HepG2 (cell line): ENCODE measurements around the gene CDH23.

ENCODE experiments used
- CEBPB ChIP-seq: IDR thresholded peaks from 2 replicates; pipeline ENCODE4 v1.6.1; 2011; ENCODE audit warnings: low read depth, low read length, improper control_type of control experiment, borderline replicate concordance
- CTCF ChIP-seq: sonication (generic); formaldehyde crosslinking; IDR thresholded peaks from 2 replicates; pipeline ENCODE4 v1.5.0; 2020; ENCODE audit warnings: mild to moderate bottlenecking, missing genetic modification reagents, moderate library complexity
- GABPA ChIP-seq, 2 experiments: IDR thresholded peaks; 2 replicates each; pipeline ENCODE4 v1.6.1; 2011 to 2016; ENCODE audit warnings: low read depth in 2 of 2, low read length in 1 of 2, missing biosample characterization in 1 of 2, missing genetic modification characterization in 1 of 2
- MAX ChIP-seq: IDR thresholded peaks from 2 replicates; pipeline ENCODE4 v1.6.1; 2012; ENCODE audit warnings: inconsistent platforms
- NR2C2 ChIP-seq: sonication (generic); formaldehyde crosslinking; IDR thresholded peaks from 2 replicates; pipeline ENCODE4 v1.4.0; 2020; ENCODE audit warnings: missing genetic modification reagents, mild to moderate bottlenecking, moderate library complexity, borderline replicate concordance
- POLR2AphosphoS2 ChIP-seq: IDR thresholded peaks from 2 replicates; pipeline ENCODE4 v1.6.1; 2011; ENCODE audit warnings: low read depth, low read length, improper control_type of control experiment
- SAFB2 ChIP-seq: sonication (generic); formaldehyde crosslinking; IDR thresholded peaks from 2 replicates; pipeline ENCODE4 v1.5.1; 2020; ENCODE audit warnings: missing genetic modification reagents, low read depth, mild to moderate bottlenecking, borderline replicate concordance
- SIN3A ChIP-seq: IDR thresholded peaks from 2 replicates; pipeline ENCODE4 v1.6.1; 2011; ENCODE audit warnings: low read depth, mild to moderate bottlenecking, control low read depth, low read length, borderline replicate concordance
- TAF1 ChIP-seq: sonication (generic); formaldehyde crosslinking; IDR thresholded peaks from 2 replicates; pipeline ENCODE4 v1.4.0; 2020; ENCODE audit warnings: missing genetic modification reagents
- ZBTB34 ChIP-seq: sonication (generic); formaldehyde crosslinking; IDR thresholded peaks from 2 replicates; pipeline ENCODE4 v1.8.0; 2022; ENCODE audit warnings: mild to moderate bottlenecking, missing genetic modification reagents
- ZBTB7A ChIP-seq: sonication (generic); formaldehyde crosslinking; IDR thresholded peaks from 2 replicates; pipeline ENCODE4 v1.8.0; 2022; ENCODE audit warnings: mild to moderate bottlenecking, missing genetic modification reagents
- ZNF230 ChIP-seq: sonication (generic); formaldehyde crosslinking; IDR thresholded peaks from 2 replicates; pipeline ENCODE4 v1.4.0; 2020; ENCODE audit warnings: mild to moderate bottlenecking, missing genetic modification reagents
- ZNF530 ChIP-seq: sonication (generic); formaldehyde crosslinking; IDR thresholded peaks from 2 replicates; pipeline ENCODE4 v1.5.0; 2020; ENCODE audit warnings: low read depth, mild to moderate bottlenecking, missing genetic modification reagents

GRCh38 chr10:71761105-71761511, 364.4 kb downstream of the CDH23 start:
- TF ChIP-seq MAX: no peak
- TF ChIP-seq ZBTB34 (CRISPR knock-in tag): no peak
- TF ChIP-seq SAFB2 (CRISPR knock-in tag): no peak
- no peak for TF ChIP-seq NR2C2
- TF ChIP-seq ZNF230 (CRISPR knock-in tag): no peak
- no peak for TF ChIP-seq CTCF (CRISPR knock-in tag)
- no peak for TF ChIP-seq POLR2AphosphoS2
- TF ChIP-seq TAF1 (CRISPR knock-in tag): no peak
- TF ChIP-seq ZNF530 (CRISPR knock-in tag): no peak
- no peak for TF ChIP-seq ZBTB7A (CRISPR knock-in tag)
- no peak for TF ChIP-seq SIN3A
- no peak for TF ChIP-seq CEBPB
- TF ChIP-seq GABPA (IDR thresholded peaks at IDR 0.05; ENCODE audit: low read depth, low read length): no peak
- TF ChIP-seq GABPA (CRISPR knock-in tag; IDR thresholded peaks at IDR 0.05; ENCODE audit: low read depth): no peak
